ENCODE results near the gene HEPN1.

GRCh38 chr11:124894606-124895430 is 24.2 kb upstream of the HEPN1 start:
- TF ChIP-seq RCOR1 (conservative IDR thresholded peaks at IDR 0.05; ENCODE audit: low read depth, low read length) (no peak), CTCF (IDR thresholded peaks at IDR 0.05 in 2 of 3, conservative IDR thresholded peaks at IDR 0.05 in 1 of 3; ENCODE audit: control insufficient read depth in 2 of 3, extremely low read depth in 1 of 3, insufficient read depth in 1 of 3, low read depth in 3 of 3, low read length in 3 of 3) (no peak), POLR2A (IDR thresholded peaks at IDR 0.05; ENCODE audit: low read depth, low read length) (no peak), TCF12 (IDR thresholded peaks at IDR 0.05; ENCODE audit: low read depth, low read length) (no peak), POLR2AphosphoS2 (IDR thresholded peaks at IDR 0.05; ENCODE audit: low read depth, low read length) (no peak), POLR2AphosphoS5 (IDR thresholded peaks at IDR 0.05; ENCODE audit: low read length) (no peak), RAD21 (IDR thresholded peaks at IDR 0.05; ENCODE audit: insufficient read depth, low read depth, low read length) (no peak), REST (IDR thresholded peaks at IDR 0.05; ENCODE audit: low read depth, low read length) (no peak), USF2 (IDR thresholded peaks at IDR 0.05; ENCODE audit: borderline replicate concordance, low read depth, low read length) (no peak), NR2F1 (conservative IDR thresholded peaks at IDR 0.05) (no peak), EP300 (IDR thresholded peaks at IDR 0.05; ENCODE audit: borderline replicate concordance in 1 of 2, control insufficient read depth in 1 of 2, low read depth in 2 of 2, low read length in 2 of 2) (no peak), TAF1 (IDR thresholded peaks at IDR 0.05; ENCODE audit: borderline replicate concordance, low read depth, low read length) (no peak), MAX (IDR thresholded peaks at IDR 0.05; ENCODE audit: low read depth, low read length) (no peak), SPI1 (IDR thresholded peaks at IDR 0.05; ENCODE audit: borderline replicate concordance, insufficient read depth, low read depth, low read length) (no peak)

All from GM12878 (cell line).